DND-41 (cell line): ENCODE data around the gene LRIT2.
A peak's percentile ranks its signal among the peaks of the same experiment; 100 is the strongest.

Source experiments
- ATAC-seq: fragments of 200-7000 bp; cut with Tn5 transposase; 3 replicates; pipeline ENCODE4 v1.9.1; 2021; ENCODE audit warnings: low read depth; ENCODE audit not compliant: insufficient read depth
- DNase-seq: peaks from one replicate; pipeline ENCODE4 v3.0.0-alpha.2; 2020
- H2AFZ ChIP-seq: 2 replicates; pipeline ENCODE4 v1.6.0; 2012; ENCODE audit warnings: low read depth, low read length
- H3K27ac ChIP-seq: 2 replicates; pipeline ENCODE4 v1.5.1; 2012; ENCODE audit warnings: low read length, inconsistent platforms
- H3K27me3 ChIP-seq: fragments of 200-600 bp; sonication (generic); 2 replicates; pipeline ENCODE4 v1.6.0; 2012; ENCODE audit warnings: low read length, mild to moderate bottlenecking, inconsistent platforms; ENCODE audit not compliant: insufficient read depth, poor library complexity
- H3K36me3 ChIP-seq: 2 replicates; pipeline ENCODE4 v1.5.1; 2012; ENCODE audit warnings: low read length, inconsistent platforms; ENCODE audit not compliant: insufficient read depth
- H3K4me1 ChIP-seq: 2 replicates; pipeline ENCODE4 v1.5.1; 2012; ENCODE audit warnings: mild to moderate bottlenecking, low read length; ENCODE audit not compliant: insufficient read depth
- H3K4me2 ChIP-seq: 2 replicates; pipeline ENCODE4 v1.6.0; 2012; ENCODE audit warnings: mild to moderate bottlenecking, moderate library complexity, low read length, inconsistent platforms; ENCODE audit not compliant: insufficient read depth
- H3K4me3 ChIP-seq, 2 experiments: fragments of 200-600 bp in 1 of 2; shearing (Covaris generic) in 1 of 2; 2 replicates each; pipeline ENCODE4 v1.5.1; 2012 to 2016; ENCODE audit warnings: inconsistent platforms in 2 of 2, low read length in 2 of 2, mild to moderate bottlenecking in 2 of 2, low read depth in 1 of 2, moderate library complexity in 1 of 2
- H3K79me2 ChIP-seq: 2 replicates; pipeline ENCODE4 v1.6.0; 2012; ENCODE audit warnings: low read length, inconsistent platforms; ENCODE audit not compliant: insufficient read depth
- H3K9ac ChIP-seq: 2 replicates; pipeline ENCODE4 v1.6.0; 2012; ENCODE audit warnings: low read depth, mild to moderate bottlenecking, inconsistent platforms, low read length, moderate library complexity
- H3K9me3 ChIP-seq: 2 replicates; pipeline ENCODE4 v1.5.1; 2012; ENCODE audit warnings: low read length, moderate library complexity, mild to moderate bottlenecking, inconsistent platforms; ENCODE audit not compliant: insufficient read depth, severe bottlenecking
- H4K20me1 ChIP-seq: 2 replicates; pipeline ENCODE4 v1.6.0; 2012; ENCODE audit warnings: low read length; ENCODE audit not compliant: insufficient read depth
- CTCF ChIP-seq: IDR thresholded peaks from 2 replicates; pipeline ENCODE4 v1.5.1; 2012; ENCODE audit warnings: borderline replicate concordance, low read length, moderate library complexity, mild to moderate bottlenecking; ENCODE audit not compliant: poor library complexity, severe bottlenecking; ENCODE audit errors: extremely low read depth
- EZH2 ChIP-seq: IDR thresholded peaks from 3 replicates; pipeline ENCODE4 v1.6.1; 2012; ENCODE audit warnings: borderline replicate concordance, low read depth, mild to moderate bottlenecking, moderate library complexity, low read length, inconsistent platforms; ENCODE audit not compliant: severe bottlenecking

LRIT2 gene

GRCh38 chr10:84264611-84265141, 39.3 kb upstream of the LRIT2 start:
- Histone ChIP-seq H3K27ac (no peak overlapping the region), H3K27me3 (peaks cover 7% of the 10 kb centered on the region), H3K36me3 (no peaks in the 10 kb centered on the region), H2AFZ (no peak overlapping the region), H3K4me3 (no peak overlapping the region), H4K20me1 (no peaks in the 10 kb centered on the region), H3K9me3 (no peaks in the 10 kb centered on the region), H3K9ac (no peak overlapping the region), H3K4me2 (peak overlapping the region; percentile 26; the same call in 1 of the 2 replicates), H3K4me1 (peaks cover 6% of the 10 kb centered on the region; the same call in 1 of the 2 replicates), H3K79me2 (no peaks in the 10 kb centered on the region)
- TF ChIP-seq CTCF (peak; percentile 99), EZH2 (no peak)
- DNase-seq: peak; percentile 75
- ATAC-seq: peak; percentile 99

- Histone ChIP-seq H3K27me3 (peaks cover 7% of the 10 kb centered on the region), H3K36me3 (no peaks in the 10 kb centered on the region), H3K4me1 (peaks cover 6% of the 10 kb centered on the region; the same call in 1 of the 2 replicates)
Observed at GRCh38 chr10:84263716-84264115, 38.4 kb upstream of the LRIT2 start.

GRCh38 chr10:84262190-84262956, 37.0 kb upstream of the LRIT2 start:
- no peaks in the 10 kb centered on the region for H3K36me3 ChIP-seq
- peaks cover 7% of the 10 kb centered on the region for H3K27me3 ChIP-seq
- DNase-seq (no peak), ATAC-seq (no peak)
- H4K20me1 ChIP-seq: no peaks in the 10 kb centered on the region
- H3K9ac ChIP-seq: no peak overlapping the region
- H3K79me2 ChIP-seq: no peaks in the 10 kb centered on the region
- H3K4me3 ChIP-seq: no peak overlapping the region
- no peak overlapping the region for H3K27ac ChIP-seq
- no peak overlapping the region for H3K4me2 ChIP-seq
- TF ChIP-seq CTCF (no peak), EZH2 (no peak)
- H3K4me1 ChIP-seq: peaks cover 6% of the 10 kb centered on the region; the same call in 1 of the 2 replicates
- no peaks in the 10 kb centered on the region for H3K9me3 ChIP-seq
- H2AFZ ChIP-seq: no peak overlapping the region

More at GRCh38 chr10:84263716-84264115, 38.4 kb upstream of the LRIT2 start:
- no peaks in the 10 kb centered on the region for H3K79me2 ChIP-seq
- H3K27ac ChIP-seq: no peak overlapping the region
- ATAC-seq: no peak
- H2AFZ ChIP-seq: no peak overlapping the region
- no peak overlapping the region for H3K9ac ChIP-seq
- H3K4me2 ChIP-seq: no peak overlapping the region
- no peak for DNase-seq
- no peaks in the 10 kb centered on the region for H4K20me1 ChIP-seq
- H3K9me3 ChIP-seq: no peaks in the 10 kb centered on the region
- TF ChIP-seq CTCF: no peak
- TF ChIP-seq EZH2: no peak
- no peak overlapping the region for H3K4me3 ChIP-seq
